UCSD-AML1 (cell line): ENCODE data around the gene DCTN3.

Experiments
- DNase-seq: peaks from one replicate; lab custom pipeline; 2025; ENCODE audit not compliant: unreplicated experiment; lab: John Stamatoyannopoulos, UW

The DCTN3 gene

GRCh38 chr9:34575241-34575640 lies 45.1 kb downstream of the DCTN3 start:
- DNase-seq = no peak

DNA sequence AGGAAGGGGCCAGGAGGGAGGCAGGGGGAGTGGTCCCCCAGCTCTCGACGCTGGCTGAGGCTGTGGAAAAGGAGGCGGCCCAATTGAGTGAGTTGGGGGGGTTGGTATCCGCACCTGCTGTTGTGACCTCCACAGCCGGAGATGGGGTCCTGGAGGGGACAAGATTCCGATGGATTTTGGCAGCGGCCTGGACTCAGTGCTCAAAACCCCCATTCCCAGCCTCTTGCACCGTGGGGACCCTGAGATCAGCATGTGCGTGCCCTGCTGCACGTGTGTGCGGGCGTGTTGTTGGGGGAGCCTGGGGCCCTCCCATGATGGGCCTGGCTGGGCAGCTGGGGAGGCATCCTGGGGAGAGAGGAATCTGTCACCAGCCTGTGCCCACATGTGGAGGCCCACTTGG lies 45.7 kb downstream of the DCTN3 start:
- DNase-seq = no peak

GRCh38 chr9:34573599-34574325 lies 46.5 kb downstream of the DCTN3 start:
- no peak for DNase-seq

GRCh38 chr9:34572628-34573027 lies 47.7 kb downstream of the DCTN3 start:
- no peak for DNase-seq

DNA sequence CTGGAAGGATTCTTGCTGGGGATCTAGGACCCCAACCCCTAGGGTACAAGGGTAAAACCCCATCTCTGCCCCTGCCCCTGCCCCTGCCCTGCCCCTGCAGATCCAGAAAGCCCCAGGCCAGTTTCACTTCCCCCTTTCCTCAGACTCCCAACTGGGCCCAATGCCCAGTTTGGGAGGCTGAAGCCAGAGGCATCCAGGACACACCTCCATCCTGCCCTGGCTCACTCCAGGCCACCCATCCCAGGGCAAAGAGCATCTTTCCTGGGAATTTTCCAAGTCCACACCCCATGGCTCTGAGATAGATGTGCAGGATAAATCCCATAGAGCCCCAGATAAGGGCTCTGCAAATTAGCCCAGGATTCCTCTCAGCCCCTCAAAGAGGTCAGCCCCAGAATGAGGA lies 48.2 kb downstream of the DCTN3 start:
- DNase-seq = no peak

- DNase-seq = no peak
Observed at GRCh38 chr9:34571481-34571810, 48.8 kb downstream of the DCTN3 start.

- DNase-seq = no peak
Observed at GRCh38 chr9:34570809-34571480, 49.4 kb downstream of the DCTN3 start.

DNA sequence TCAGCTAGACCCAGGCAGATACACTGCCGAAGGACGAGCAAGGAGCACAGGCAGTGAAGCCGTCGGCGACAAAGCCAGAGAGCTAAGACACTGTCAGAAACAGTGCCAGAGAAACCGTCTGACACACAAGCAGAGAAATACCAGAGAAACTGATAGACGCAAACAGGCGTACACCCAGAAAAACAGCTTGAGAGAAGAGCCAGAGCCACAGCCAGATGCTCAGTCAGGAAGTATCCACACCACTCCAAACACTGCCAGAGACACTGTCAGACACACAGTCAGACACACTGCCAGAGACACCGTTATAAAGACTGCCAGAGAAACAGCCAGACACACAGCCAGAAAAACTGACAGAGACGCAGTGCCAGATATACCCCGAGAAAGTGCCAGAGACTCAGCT lies 49.9 kb downstream of the DCTN3 start:
- no peak for DNase-seq

- no peak for DNase-seq
Observed at GRCh38 chr9:34568774-34569173, 51.5 kb downstream of the DCTN3 start.

- DNase-seq = no peak
Observed at GRCh38 chr9:34568133-34568532, 52.2 kb downstream of the DCTN3 start.

GRCh38 chr9:34566972-34567371 lies 53.3 kb downstream of the DCTN3 start:
- DNase-seq = no peak

DNA sequence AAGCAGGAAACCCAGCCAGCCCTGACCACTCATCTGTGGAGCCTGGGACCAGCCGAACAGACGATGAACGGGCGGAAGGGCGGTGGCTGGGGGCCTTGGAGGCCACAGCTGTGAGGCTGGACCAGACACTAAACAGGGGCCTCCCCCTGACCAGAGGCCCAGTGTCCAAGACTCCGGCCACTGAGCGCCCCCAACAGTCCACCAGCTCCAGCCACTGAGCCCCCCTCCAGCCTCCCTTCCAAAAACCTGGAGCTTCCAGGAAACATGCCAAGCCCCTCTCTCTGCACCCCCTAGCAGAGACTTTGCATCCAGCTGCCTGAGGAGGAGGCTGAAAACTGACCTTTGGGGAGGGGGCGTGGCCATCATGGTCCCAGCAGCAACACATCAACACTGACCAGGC lies 54.0 kb downstream of the DCTN3 start:
- no peak for DNase-seq

GRCh38 chr9:34565856-34566255 lies 54.4 kb downstream of the DCTN3 start:
- DNase-seq = no peak

DNA sequence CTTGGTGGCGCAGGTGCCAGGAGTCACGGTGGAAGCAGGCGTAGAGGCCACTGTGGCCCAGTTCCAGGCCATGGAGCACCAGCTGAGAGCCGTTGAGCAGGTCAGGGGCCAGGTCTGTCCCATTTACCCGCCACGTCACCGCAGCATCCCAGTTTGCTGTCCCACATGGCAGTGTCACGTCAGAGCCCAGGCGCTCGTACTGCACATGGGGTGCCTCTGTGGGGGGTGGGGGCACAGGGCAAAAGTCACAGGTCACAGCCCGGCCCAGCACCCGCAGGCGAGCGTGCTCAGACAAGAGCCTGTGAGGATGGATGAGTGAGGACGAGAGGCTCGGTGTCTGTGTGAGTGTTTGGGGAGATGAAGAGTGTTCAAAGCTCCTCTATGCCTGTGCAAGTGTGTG lies 55.7 kb downstream of the DCTN3 start:
- DNase-seq = no peak
